Stimulated activated CD4-positive, alpha-beta T cell treated with anti-CD3 and anti-CD28 coated beads, TNF-alpha, amount 100 ng/mL, for 24 hours (primary cell): ENCODE results near the gene KLHDC7B.
A peak's percentile ranks its signal among the peaks of the same experiment; 100 is the strongest.

Source experiments
- DNase-seq, 3 experiments: peaks; one replicate each; pipeline ENCODE4 v3.0.0-alpha.2; 2020; ENCODE audit warnings: low read depth in 3 of 3

The KLHDC7B gene

GRCh38 chr22:50572965-50573364 lies 27.3 kb downstream of the KLHDC7B start:
- no peak for DNase-seq

DNA sequence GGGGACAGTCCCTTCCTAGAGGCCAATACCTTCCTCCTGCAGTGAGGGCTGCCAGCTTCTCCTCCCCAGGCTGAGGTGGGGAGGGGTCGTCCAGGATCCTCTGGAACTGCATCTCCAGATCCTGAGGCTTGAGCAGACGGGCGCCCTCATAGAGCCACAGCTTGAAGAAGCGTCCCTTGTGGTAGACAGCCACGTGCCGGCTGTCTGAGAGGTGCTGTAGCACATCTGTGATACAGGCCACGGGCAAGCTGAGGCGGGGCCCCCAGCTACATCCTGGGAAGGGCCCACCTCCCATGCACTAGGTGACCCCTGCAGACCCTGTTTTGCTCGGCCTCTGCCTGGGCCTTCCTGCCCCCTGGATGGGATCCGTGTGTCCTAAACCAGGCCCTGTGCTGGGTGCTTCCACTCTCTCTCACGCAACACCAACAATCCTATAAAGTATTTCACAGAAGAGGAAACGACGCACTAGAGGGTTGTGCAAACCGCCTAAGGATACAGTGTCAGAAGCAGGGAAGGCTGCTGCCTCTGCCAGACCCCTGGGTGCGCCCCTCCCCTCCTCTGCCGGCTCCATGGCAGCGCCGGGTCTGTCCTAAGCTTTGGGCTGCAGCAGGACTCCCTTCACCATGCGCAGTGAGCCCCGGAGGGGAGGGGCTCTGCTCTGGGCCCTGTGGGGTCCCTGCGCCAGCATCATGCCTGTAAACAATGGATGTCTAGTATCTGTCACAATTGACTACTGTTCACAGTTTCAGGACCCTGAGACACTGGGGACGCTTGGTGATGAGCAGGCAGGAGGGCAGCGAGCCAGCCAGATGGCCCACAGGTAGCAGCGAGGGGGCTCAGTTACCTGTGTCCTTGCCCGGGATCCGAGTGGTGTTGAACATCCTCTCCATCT lies 28.0 kb downstream of the KLHDC7B start:
- no peak for DNase-seq

DNA sequence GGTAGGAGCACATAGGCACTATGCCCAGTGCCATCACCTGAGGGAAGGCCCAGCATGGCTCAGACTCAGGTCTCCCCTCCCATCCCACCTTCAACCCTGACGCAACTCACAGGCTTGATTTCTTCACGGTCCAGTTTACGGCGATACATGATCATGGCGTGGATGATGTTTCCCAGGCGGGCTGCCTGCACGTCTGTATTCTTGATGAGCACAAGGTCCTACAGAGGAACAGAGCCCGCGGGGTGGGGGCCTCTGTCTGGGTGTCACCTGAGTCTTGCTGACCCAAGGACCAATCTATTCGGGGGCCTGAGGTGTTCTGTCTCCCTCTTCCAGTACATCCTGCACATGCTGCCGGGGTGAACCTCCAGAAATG lies 28.7 kb downstream of the KLHDC7B start:
- DNase-seq: no peak

GRCh38 chr22:50575426-50575941 lies 29.8 kb downstream of the KLHDC7B start:
- no peak for DNase-seq

- DNase-seq: no peak
These were observed 30.4 kb downstream of the KLHDC7B start for GRCh38 chr22:50576070-50576469.

DNA sequence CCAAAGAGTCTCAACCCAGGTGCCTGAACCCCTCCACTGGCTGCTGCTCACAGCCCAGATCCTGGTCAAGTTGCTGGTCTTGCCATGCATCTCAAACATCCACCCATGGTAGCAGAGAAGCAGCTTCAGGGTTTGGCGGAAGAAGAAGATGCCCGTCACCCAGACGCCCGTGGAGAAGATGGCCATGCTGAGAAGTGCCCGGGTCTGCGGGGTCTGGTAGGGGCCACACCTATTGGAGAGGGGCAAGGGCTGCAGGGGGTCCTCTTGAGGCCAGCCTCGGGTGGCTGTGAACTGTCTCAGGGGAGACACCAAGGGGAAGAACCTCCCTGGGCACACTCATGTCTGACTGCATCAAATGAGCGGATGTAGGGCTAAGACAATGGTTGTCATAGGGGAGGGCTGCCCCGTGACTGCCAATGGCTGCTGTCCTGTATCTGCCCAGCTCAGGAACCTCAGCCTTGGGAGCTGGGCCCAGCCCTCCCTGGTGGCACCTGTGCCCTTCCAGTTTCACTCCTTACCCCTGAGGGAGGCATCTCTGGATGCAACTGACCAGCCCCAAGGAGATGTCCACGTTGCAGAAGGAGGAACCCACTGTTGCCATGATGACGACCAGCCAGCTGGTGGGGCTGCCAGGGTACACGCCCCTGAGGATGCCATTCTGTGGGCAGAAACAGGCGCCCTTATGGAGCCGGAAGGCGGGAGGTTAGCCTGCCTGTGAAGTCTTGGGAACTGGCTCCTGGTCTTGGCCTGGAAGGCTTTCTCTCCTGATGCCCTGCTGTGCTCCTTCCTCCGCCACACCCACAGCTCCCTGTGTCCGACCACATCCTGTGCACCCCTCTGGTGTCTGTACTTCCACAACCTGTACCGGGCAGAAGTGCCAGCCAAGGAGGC lies 31.4 kb downstream of the KLHDC7B start:
- DNase-seq: no peak

GRCh38 chr22:50577697-50577986 lies 31.9 kb downstream of the KLHDC7B start:
- DNase-seq: no peak

GRCh38 chr22:50577987-50578775 lies 32.5 kb downstream of the KLHDC7B start, which contains the start of gene CPT1B:
CPT1B (minus strand) TSS chr22:50578427; CDS start chr22:50577915, 512 bp downstream.
- DNase-seq: no peak

DNA sequence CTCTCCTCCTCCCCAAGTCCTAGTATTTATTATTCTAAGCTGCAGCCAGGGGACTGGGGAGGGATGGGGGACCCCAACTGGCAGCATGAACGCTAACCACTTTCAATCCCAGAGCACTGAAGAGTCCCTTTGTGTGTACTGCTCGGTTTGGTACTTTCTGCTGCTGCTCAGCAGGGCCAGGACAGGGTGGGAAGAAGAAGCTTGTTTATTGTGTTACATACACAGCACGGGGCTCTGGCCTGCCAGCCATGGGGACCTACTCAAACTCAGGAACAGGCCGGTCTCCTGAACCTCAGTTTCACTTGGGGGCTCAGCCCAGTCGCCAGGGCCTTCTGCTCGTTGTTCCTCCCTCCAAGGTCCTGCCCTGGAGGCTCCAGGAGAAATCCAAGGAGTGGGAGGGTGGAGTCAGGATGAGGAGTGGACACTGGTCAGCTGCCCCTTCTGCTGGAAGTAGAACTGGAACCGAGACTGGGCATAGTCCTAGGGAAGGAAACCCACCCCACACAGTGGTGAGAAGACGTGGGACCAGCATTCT lies 33.1 kb downstream of the KLHDC7B start:
- DNase-seq: no peak

- no peak for DNase-seq
These were observed 34.1 kb downstream of the KLHDC7B start for GRCh38 chr22:50579752-50580151.

DNA sequence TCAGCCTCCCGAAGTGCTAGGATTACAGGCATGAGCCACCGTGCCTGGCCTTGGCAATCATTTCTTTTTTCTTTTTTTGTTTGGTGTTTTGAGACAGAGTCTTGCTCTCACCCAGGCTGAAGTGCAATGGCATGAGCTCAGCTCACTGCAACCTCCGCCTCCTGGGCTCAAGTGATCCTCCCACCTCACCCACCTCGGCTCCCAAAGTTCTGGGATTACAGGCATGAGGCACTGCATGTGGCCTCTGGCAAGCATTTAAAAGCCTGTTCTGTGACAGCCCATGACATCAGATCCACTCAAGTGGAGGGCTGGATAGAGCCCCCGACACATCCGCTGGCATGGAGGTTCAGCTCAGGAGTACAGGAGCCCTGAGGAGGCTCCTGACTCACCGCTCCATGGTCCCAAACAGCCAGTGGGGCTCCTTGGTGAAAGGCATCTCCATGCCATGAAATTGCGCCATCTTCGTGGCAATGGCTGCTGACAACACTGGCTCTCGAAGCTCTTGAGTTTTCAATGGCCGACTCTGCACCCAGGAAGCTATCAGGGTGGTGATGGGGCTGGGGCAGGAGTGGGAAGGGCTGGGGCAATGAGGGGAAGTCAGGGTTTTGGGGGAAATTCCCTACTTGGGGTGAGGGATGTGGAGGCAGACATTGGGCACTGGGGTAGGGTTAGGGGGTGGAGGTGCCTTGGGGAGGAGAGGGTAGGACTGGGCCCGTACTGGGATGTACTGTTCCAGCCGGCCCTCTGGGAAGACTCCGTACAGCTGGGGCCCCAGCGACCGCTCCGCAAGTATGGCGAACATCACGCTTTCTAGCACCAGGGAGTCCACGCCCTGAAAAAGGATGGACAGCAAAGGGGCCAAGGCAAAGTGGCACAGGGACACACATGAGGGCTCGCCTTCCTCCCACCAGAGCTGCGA lies 35.6 kb downstream of the KLHDC7B start:
- DNase-seq: no peak

GRCh38 chr22:50581950-50582492 lies 36.3 kb downstream of the KLHDC7B start:
- DNase-seq: peak in 1 of 3 experiments; percentile 24

DNA sequence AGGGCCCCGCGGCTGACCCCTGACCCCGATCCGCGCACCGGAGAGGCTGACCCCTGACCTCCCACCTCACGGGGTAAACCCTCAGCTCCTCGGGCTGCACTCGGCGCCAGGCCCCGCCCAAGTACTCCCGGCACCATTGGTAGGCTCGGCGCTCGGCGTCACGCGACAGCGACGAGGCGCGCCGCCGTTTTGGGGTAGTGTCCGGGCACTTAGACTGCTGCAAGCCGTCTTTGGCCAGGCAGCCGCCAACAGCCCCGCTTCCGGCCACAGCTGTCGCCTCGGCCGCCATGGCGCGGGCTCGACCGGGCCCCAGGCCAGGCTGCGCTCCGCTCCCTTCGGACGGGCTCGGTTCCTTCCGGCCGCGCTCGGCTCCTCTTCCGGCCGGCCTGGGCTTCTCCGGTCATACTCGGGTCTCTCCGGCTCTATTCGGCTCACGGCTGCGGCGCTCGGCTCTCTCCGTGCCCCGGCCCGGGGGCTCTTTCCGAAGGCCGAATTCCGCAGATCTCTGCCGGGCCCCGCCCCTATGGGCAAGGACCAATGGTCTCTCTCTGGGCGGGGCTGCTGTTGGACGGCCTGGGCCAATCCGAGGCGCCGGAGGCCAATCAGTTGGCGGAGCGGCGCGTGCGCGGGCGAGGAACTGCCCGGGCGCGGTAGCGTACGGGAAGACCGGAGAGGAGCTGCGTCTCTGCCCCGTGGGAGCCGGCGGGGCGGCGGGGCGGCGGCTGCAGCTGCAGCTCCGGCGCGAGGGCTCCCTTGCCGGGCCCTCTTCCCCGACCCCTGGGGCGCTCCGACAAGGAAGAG lies 37.0 kb downstream of the KLHDC7B start, which contains the start of gene CHKB:
CHKB (minus strand) TSS at position 357 of the 801 bp plus-strand sequence; CDS start at position 289, 68 bp downstream.
- DNase-seq: peak; percentile 96 to 99 (median 97)

GRCh38 chr22:50583294-50583861 lies 37.7 kb downstream of the KLHDC7B start:
- peak in 1 of 3 experiments; percentile 14 for DNase-seq

DNA sequence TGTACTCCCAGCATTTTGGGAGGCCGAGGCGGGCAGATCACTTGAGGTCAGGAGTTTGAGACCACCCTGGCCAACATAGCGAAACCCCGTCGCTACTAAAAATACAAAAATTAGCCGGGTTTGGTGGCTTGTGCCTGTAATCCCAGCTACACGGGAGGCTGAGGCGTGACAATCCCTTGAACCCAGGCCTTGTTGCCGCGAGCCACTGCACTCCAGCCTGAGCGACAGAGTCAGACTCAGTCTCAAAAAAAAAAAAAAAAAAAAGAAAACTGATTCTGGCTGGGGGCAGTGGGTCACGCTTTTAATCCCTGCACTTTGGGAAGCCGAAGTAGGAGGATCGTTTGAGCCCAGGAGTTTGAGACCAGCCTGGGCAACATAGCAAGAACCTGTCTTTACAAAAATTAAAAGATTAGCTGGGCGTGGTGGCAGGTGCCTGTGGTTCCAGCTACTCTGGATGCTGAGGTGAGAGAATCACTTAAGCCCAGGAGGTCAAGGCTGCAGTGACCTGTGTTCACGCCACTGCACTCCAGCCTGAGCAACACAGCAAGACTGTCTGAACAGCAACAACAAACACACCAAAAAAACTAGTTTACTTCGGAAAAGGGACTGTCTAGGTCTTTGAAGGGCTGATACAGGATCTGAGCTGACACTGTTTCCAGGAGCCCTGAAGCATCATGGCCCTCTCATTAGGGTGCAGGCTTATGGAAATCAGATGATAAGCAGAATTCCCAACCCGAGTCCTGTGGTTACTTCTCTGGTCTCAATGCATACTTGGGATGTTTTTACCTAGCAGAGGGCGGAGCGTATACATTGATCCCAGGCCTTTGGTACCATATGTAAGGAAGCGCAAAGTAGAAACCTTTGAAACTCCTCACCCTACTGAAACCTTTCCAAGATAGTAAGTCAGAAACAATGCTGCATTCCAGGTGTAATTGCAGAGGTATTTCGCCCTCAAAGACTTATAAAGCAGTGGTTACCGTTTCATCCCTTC lies 38.7 kb downstream of the KLHDC7B start:
- no peak for DNase-seq

GRCh38 chr22:50585238-50585637 lies 39.5 kb downstream of the KLHDC7B start:
- no peak for DNase-seq

DNA sequence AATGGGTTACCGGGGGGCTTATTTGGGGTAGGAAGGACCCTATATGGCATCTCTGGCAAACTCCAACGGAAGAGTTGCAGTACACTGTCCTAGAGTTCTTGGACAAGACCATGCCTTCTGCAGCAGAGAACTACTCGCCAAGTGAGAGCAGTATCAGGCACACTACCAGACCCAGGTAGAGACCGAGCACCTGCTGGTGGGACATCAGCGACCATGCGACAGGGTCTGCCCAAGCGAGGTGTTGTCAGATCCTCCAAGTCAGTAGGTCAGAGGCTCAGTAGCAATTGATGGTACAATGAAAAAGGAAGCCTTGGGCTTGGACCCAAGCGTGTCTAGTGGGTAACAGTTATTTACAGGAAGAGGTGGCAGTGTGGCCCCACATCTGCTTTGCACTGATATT lies 40.1 kb downstream of the KLHDC7B start:
- DNase-seq: no peak
